ENCODE data around the gene TNFSF8. TPM values are rescaled to one million over a fixed set of nuclear protein-coding genes. Genes with fewer than 3 reads are reported as not detected.
A peak's percentile ranks its signal among the peaks of the same experiment; 100 is the strongest.

TNFSF8 gene
- total RNA-seq, 2 experiments from 2014 or later, result 27.7 to 50.3 TPM

DNA sequence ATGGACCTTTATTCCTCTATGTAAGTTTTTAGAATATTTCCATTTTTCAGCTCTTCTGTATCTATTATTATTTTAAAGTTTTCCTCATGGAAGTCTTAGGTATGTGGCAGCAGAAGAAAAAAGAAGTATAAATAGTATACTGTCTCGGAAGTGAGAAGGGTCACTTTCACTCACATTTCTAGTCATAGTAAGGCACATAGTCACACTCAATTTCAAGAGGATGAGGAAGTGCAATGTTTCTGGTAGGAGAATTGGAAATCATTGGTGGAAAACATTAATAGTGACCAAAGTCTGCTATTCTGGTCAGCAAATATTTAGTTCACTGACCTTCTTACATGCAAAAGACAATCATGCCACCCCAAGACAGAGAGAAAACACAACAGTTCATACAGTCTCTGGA, 35.2 kb upstream of the TNFSF8 start:
- no TSS peak for BruUV-seq (replicated peaks)
- Histone ChIP-seq H3K4me3 (ENCODE audit: low read depth, low read length, poor library complexity, severe bottlenecking) (no peak overlapping the region), H3K79me2 (ENCODE audit: insufficient read depth, low read depth, low read length) (no peaks in the 10 kb centered on the region), H4K20me1 (ENCODE audit: insufficient read depth, low read length) (no peaks in the 10 kb centered on the region), H3K36me3 (ENCODE audit: insufficient read depth, low read length) (no peaks in the 10 kb centered on the region), H3K9me2 (ENCODE audit: insufficient read depth, low read length) (no peaks in the 10 kb centered on the region), H3K4me1 (ENCODE audit: insufficient read depth, low read length, poor library complexity, severe bottlenecking) (no peaks in the 10 kb centered on the region), H3K9me3 (ENCODE audit: low read length) (no peaks in the 10 kb centered on the region), H3K4me2 (ENCODE audit: low read length) (no peak overlapping the region), H2AFZ (ENCODE audit: low read length) (no peak overlapping the region), H3K27ac (ENCODE audit: low read depth, low read length, poor library complexity, severe bottlenecking) (no peak overlapping the region)
- TF ChIP-seq CTCF (conservative IDR thresholded peaks at IDR 0.05; ENCODE audit: low read length) (no peak), EZH2phosphoT487 (IDR thresholded peaks at IDR 0.05; ENCODE audit: borderline replicate concordance, low read depth, low read length) (no peak)
- ChIA-PET POLR2A (no interaction called here), CTCF (ENCODE audit: unreplicated experiment) (no interaction called here)
- no peak for DNase-seq (ENCODE audit: low spot score)
- intact Hi-C loops (cut with micrococcal nuclease; ENCODE audit: unreplicated experiment), result loop anchor here (5.0 kb wide), 1 partner anchor 37 kb away; no protein-coding TSS in a partner anchor

- CTCF ChIA-PET (ENCODE audit: unreplicated experiment), result no interaction called here
- no TSS peak for BruUV-seq (replicated peaks)
Measured at GRCh38 chr9:114962809-114963208, 32.4 kb upstream of the TNFSF8 start.

More at GRCh38 chr9:114962809-114963208, 32.4 kb upstream of the TNFSF8 start:
- peak; percentile 29 for DNase-seq (ENCODE audit: low spot score)
- no peaks in the 10 kb centered on the region for H3K36me3 ChIP-seq (ENCODE audit: insufficient read depth, low read length)
- H2AFZ ChIP-seq (ENCODE audit: low read length), result no peak overlapping the region
- no peak for TF ChIP-seq EZH2phosphoT487 (IDR thresholded peaks at IDR 0.05; ENCODE audit: borderline replicate concordance, low read depth, low read length)
- no peak for TF ChIP-seq CTCF (conservative IDR thresholded peaks at IDR 0.05; ENCODE audit: low read length)
- H3K79me2 ChIP-seq (ENCODE audit: insufficient read depth, low read depth, low read length), result no peaks in the 10 kb centered on the region
- no peak overlapping the region for H3K27ac ChIP-seq (ENCODE audit: low read depth, low read length, poor library complexity, severe bottlenecking)
- no peak overlapping the region for H3K4me2 ChIP-seq (ENCODE audit: low read length)
- no peak overlapping the region for H3K4me3 ChIP-seq (ENCODE audit: low read depth, low read length, poor library complexity, severe bottlenecking)
- POLR2A ChIA-PET, result interaction anchor here (0.6 kb wide), 1 partner anchor 24 kb away, joined by 3 read pairs; no protein-coding TSS in a partner anchor
- H3K9me2 ChIP-seq (ENCODE audit: insufficient read depth, low read length), result no peaks in the 10 kb centered on the region
- H4K20me1 ChIP-seq (ENCODE audit: insufficient read depth, low read length), result no peaks in the 10 kb centered on the region
- intact Hi-C loops (cut with micrococcal nuclease; ENCODE audit: unreplicated experiment), result no loop called here
- H3K4me1 ChIP-seq (ENCODE audit: insufficient read depth, low read length, poor library complexity, severe bottlenecking), result no peaks in the 10 kb centered on the region
- H3K9me3 ChIP-seq (ENCODE audit: low read length), result no peaks in the 10 kb centered on the region
